ENCODE data around the gene TRABD2A.

GRCh38 chr2:84865181-84865783, 15.6 kb downstream of the TRABD2A start:
- TF ChIP-seq CTCF (IDR thresholded peaks at IDR 0.05) (no peak), POLR2A (IDR thresholded peaks at IDR 0.05) (no peak)

Measured in breast epithelium (tissue), 3 donors.